HG03025 (cell line): ENCODE measurements around the gene RALY.
"Not testable (repeated sequence)": the region's sequence is repeated elsewhere in the genome, so short reads cannot be mapped to it uniquely, and the experiment has no call there.

Experiments
- ATAC-seq: cut with Tn5 transposase; IDR thresholded peaks from one replicate; pipeline ENCODE4 v1.9.1; 2021; ENCODE audit warnings: mild to moderate bottlenecking, moderate library complexity; ENCODE audit not compliant: unreplicated experiment, low FRiP score

Gene RALY

GRCh38 chr20:34129518-34130162, 135.9 kb downstream of the RALY start:
- ATAC-seq, result no peak

DNA sequence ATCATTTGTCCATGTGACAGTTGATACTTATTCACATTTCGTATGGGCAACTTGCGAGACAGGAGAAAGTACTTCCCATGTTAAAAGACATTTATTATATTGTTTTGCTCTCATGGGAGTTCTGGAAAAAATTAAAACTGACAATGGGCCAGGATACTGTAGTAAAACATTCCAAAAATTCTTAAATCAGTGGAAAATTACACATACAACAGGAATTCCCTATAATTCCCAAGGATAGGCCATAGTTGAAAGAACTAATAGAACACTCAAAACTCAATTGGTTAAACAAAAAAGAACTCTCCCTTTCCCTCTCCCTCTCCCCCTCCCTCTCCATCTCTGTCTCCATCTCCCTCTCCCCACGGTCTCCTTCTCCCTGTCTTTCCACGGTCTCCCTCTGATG, 137.8 kb downstream of the RALY start:
- ATAC-seq, result no peak

- ATAC-seq, result not testable (repeated sequence)
Observed at GRCh38 chr20:34132491-34132890, 138.8 kb downstream of the RALY start.

GRCh38 chr20:34132943-34133342, 139.2 kb downstream of the RALY start:
- not testable (repeated sequence) for ATAC-seq

DNA sequence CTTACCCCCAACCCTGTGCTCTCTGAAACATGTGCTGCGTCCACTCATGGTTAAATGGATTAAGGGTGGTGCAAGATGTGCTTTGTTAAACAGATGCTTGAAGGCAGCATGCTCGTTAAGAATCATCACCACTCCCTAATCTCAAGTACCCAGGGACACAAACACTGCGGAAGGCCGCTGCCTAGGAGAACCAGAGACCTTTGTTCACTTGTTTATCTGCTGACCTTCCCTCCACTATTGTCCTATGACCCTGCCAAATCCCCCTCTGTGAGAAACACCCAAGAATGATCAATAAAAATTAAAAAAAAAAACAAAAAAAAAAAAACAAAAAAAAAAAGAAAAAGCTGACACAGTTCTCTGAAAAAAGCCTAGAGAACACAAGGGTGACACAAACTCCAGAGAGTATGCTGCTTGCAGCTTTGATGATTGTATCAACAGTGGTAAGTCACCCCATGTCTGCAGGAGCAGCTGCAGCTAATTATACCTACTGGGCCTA, 139.7 kb downstream of the RALY start:
- not testable (repeated sequence) for ATAC-seq
